KMS-11 (cell line): ENCODE data around the gene PRDM8.

ENCODE experiments used
- H2AFZ ChIP-seq: fragments of 200-600 bp; sonication (generic); 2 replicates; pipeline ENCODE4 v1.6.1; 2016; ENCODE audit warnings: antibody characterized with exemption, mixed run types, low read depth
- H3K27ac ChIP-seq: fragments of 200-600 bp; sonication (generic); 2 replicates; pipeline ENCODE4 v1.6.1; 2016; ENCODE audit warnings: mild to moderate bottlenecking, mixed run types
- H3K27me3 ChIP-seq: fragments of 200-600 bp; sonication (generic); 2 replicates; pipeline ENCODE4 v1.6.1; 2017; ENCODE audit warnings: mild to moderate bottlenecking, low read depth, mixed run types, moderate library complexity; ENCODE audit not compliant: insufficient read depth
- H3K36me3 ChIP-seq: fragments of 200-600 bp; sonication (generic); 2 replicates; pipeline ENCODE4 v1.6.1; 2017; ENCODE audit warnings: mild to moderate bottlenecking, mixed run types; ENCODE audit not compliant: insufficient read depth
- H3K4me1 ChIP-seq: fragments of 200-600 bp; sonication (generic); 2 replicates; pipeline ENCODE4 v1.6.1; 2016; ENCODE audit warnings: mild to moderate bottlenecking, low read depth, mixed run types; ENCODE audit not compliant: poor library complexity, severe bottlenecking
- H3K4me2 ChIP-seq: fragments of 200-600 bp; sonication (generic); 2 replicates; pipeline ENCODE4 v1.7.0; 2016; ENCODE audit warnings: mild to moderate bottlenecking, mixed run types
- H3K4me3 ChIP-seq: fragments of 200-600 bp; sonication (generic); IDR thresholded peaks from 2 replicates; pipeline ENCODE4 v1.6.1; 2017; ENCODE audit warnings: low read depth, low read length, mixed read lengths; ENCODE audit not compliant: insufficient read depth
- H3K79me2 ChIP-seq: fragments of 200-600 bp; sonication (generic); 2 replicates; pipeline ENCODE4 v1.6.1; 2016; ENCODE audit warnings: low read depth, mixed run types; ENCODE audit not compliant: insufficient read depth
- H3K9ac ChIP-seq: fragments of 200-600 bp; sonication (generic); 2 replicates; pipeline ENCODE4 v1.6.1; 2016; ENCODE audit warnings: mild to moderate bottlenecking, mixed run types
- H4K20me1 ChIP-seq: fragments of 200-600 bp; sonication (generic); 2 replicates; pipeline ENCODE4 v1.6.1; 2016; ENCODE audit warnings: mild to moderate bottlenecking, mixed run types; ENCODE audit not compliant: insufficient read depth
- CTCF ChIP-seq: fragments of 200-600 bp; sonication (generic); conservative IDR thresholded peaks from 2 replicates; pipeline ENCODE4 v1.6.1; 2017; ENCODE audit warnings: low read depth, mild to moderate bottlenecking, antibody characterized with exemption, low read length, moderate library complexity, mixed read lengths

PRDM8 gene

GRCh38 chr4:80162418-80162817 is 34.9 kb upstream of the PRDM8 start:
- Histone ChIP-seq H3K4me1 (no peaks in the 10 kb centered on the region), H3K4me3 (no peak overlapping the region), H2AFZ (no peak overlapping the region), H3K27ac (no peak overlapping the region), H3K4me2 (no peak overlapping the region), H3K27me3 (no peaks in the 10 kb centered on the region), H3K79me2 (no peaks in the 10 kb centered on the region), H3K9ac (no peak overlapping the region), H3K36me3 (no peaks in the 10 kb centered on the region), H4K20me1 (no peaks in the 10 kb centered on the region)
- no peak for TF ChIP-seq CTCF

- Histone ChIP-seq H4K20me1 (no peaks in the 10 kb centered on the region), H3K4me3 (no peak overlapping the region), H2AFZ (no peak overlapping the region), H3K4me2 (no peak overlapping the region), H3K9ac (no peak overlapping the region), H3K4me1 (no peaks in the 10 kb centered on the region), H3K79me2 (no peaks in the 10 kb centered on the region), H3K27me3 (no peaks in the 10 kb centered on the region), H3K27ac (no peak overlapping the region), H3K36me3 (no peaks in the 10 kb centered on the region)
- no peak for TF ChIP-seq CTCF
Measured at GRCh38 chr4:80165855-80166254, 31.4 kb upstream of the PRDM8 start.

GRCh38 chr4:80171251-80171650 is 26.1 kb upstream of the PRDM8 start:
- no peak overlapping the region for H3K27ac ChIP-seq
- no peak overlapping the region for H3K9ac ChIP-seq
- H3K27me3 ChIP-seq = no peaks in the 10 kb centered on the region
- H4K20me1 ChIP-seq = no peaks in the 10 kb centered on the region
- H3K4me3 ChIP-seq = no peak overlapping the region
- no peak overlapping the region for H3K4me2 ChIP-seq
- H3K79me2 ChIP-seq = no peaks in the 10 kb centered on the region
- H2AFZ ChIP-seq = no peak overlapping the region
- no peaks in the 10 kb centered on the region for H3K36me3 ChIP-seq
- no peak for TF ChIP-seq CTCF
- no peaks in the 10 kb centered on the region for H3K4me1 ChIP-seq

GRCh38 chr4:80171656-80172055 is 25.6 kb upstream of the PRDM8 start:
- Histone ChIP-seq H3K9ac (no peak overlapping the region), H3K4me3 (no peak overlapping the region), H3K4me2 (no peak overlapping the region), H3K4me1 (no peaks in the 10 kb centered on the region), H3K79me2 (no peaks in the 10 kb centered on the region), H4K20me1 (no peaks in the 10 kb centered on the region), H2AFZ (no peak overlapping the region), H3K36me3 (no peaks in the 10 kb centered on the region), H3K27ac (no peak overlapping the region), H3K27me3 (no peaks in the 10 kb centered on the region)
- no peak for TF ChIP-seq CTCF

GRCh38 chr4:80172203-80172602 is 25.1 kb upstream of the PRDM8 start:
- Histone ChIP-seq H4K20me1 (no peaks in the 10 kb centered on the region), H3K9ac (no peak overlapping the region), H3K36me3 (no peaks in the 10 kb centered on the region), H3K4me1 (no peaks in the 10 kb centered on the region), H2AFZ (no peak overlapping the region), H3K27me3 (no peaks in the 10 kb centered on the region), H3K4me3 (no peak overlapping the region), H3K27ac (no peak overlapping the region), H3K4me2 (no peak overlapping the region), H3K79me2 (no peaks in the 10 kb centered on the region)
- TF ChIP-seq CTCF = no peak
